OCI-LY1 (cell line): ENCODE results near the gene ZNF853.

Experiments
- H2AFZ ChIP-seq: fragments of 200-600 bp; sonication (generic), shearing (Covaris generic); 2 replicates; pipeline ENCODE4 v1.6.0; 2014; ENCODE audit warnings: antibody characterized with exemption, mild to moderate bottlenecking, low read length
- H3F3A ChIP-seq: fragments of 200-600 bp; sonication (generic), shearing (Covaris generic); 2 replicates; pipeline ENCODE4 v1.6.0; 2014; ENCODE audit warnings: mild to moderate bottlenecking, antibody characterized with exemption, low read length, moderate library complexity; ENCODE audit not compliant: insufficient read depth
- H3K27ac ChIP-seq: fragments of 200-600 bp; sonication (generic); 2 replicates; pipeline ENCODE4 v1.5.1; 2014; ENCODE audit warnings: low read length, mixed run types, mild to moderate bottlenecking, low read depth; ENCODE audit not compliant: poor library complexity, severe bottlenecking
- H3K27me3 ChIP-seq: fragments of 200-600 bp; sonication (generic); 2 replicates; pipeline ENCODE4 v1.6.0; 2014; ENCODE audit warnings: antibody characterized with exemption, mild to moderate bottlenecking, low read length, moderate library complexity; ENCODE audit not compliant: insufficient read depth
- H3K36me3 ChIP-seq: fragments of 200-600 bp; sonication (generic); 2 replicates; pipeline ENCODE4 v1.6.1; 2014; ENCODE audit warnings: mild to moderate bottlenecking, antibody characterized with exemption, low read length, moderate library complexity, mixed read lengths; ENCODE audit not compliant: insufficient read depth
- H3K4me1 ChIP-seq: fragments of 200-600 bp; sonication (generic); 2 replicates; pipeline ENCODE4 v1.5.1; 2014; ENCODE audit warnings: mild to moderate bottlenecking, low read length, moderate library complexity; ENCODE audit not compliant: insufficient read depth, severe bottlenecking
- H3K4me2 ChIP-seq: fragments of 200-600 bp; sonication (generic), shearing (Covaris generic); 2 replicates; pipeline ENCODE4 v1.6.1; 2014; ENCODE audit warnings: low read length
- H3K4me3 ChIP-seq: fragments of 200-600 bp; sonication (generic); 2 replicates; pipeline ENCODE4 v1.5.1; 2014; ENCODE audit warnings: low read length, low read depth, mild to moderate bottlenecking, mixed read lengths; ENCODE audit not compliant: poor library complexity, severe bottlenecking
- H3K79me2 ChIP-seq: fragments of 200-600 bp; shearing (Covaris generic); 2 replicates; pipeline ENCODE4 v1.6.1; 2016; ENCODE audit warnings: mixed run types, low read length, mixed read lengths; ENCODE audit not compliant: insufficient read depth
- H3K9ac ChIP-seq: fragments of 200-600 bp; sonication (generic), shearing (Covaris generic); 2 replicates; pipeline ENCODE4 v1.6.1; 2014; ENCODE audit warnings: mild to moderate bottlenecking, low read length, mixed read lengths
- H3K9me2 ChIP-seq: fragments of 200-600 bp; sonication (generic), shearing (Covaris generic); 2 replicates; pipeline ENCODE4 v1.6.1; 2014; ENCODE audit warnings: low read depth, mild to moderate bottlenecking, low read length, mixed read lengths
- H3K9me3 ChIP-seq: fragments of 200-600 bp; shearing (Covaris generic); 2 replicates; pipeline ENCODE4 v1.6.1; 2014; ENCODE audit warnings: low read length, mixed read lengths
- H4K20me1 ChIP-seq: fragments of 200-600 bp; sonication (generic), shearing (Covaris generic); 2 replicates; pipeline ENCODE4 v1.6.0; 2016; ENCODE audit warnings: mild to moderate bottlenecking, low read length; ENCODE audit not compliant: insufficient read depth
- CTCF ChIP-seq: fragments of 200-600 bp; sonication (generic), shearing (Covaris generic); IDR thresholded peaks from 2 replicates; pipeline ENCODE4 v1.5.1; 2017; ENCODE audit warnings: mild to moderate bottlenecking, antibody characterized with exemption, low read length, moderate library complexity, mixed read lengths
- EZH2 ChIP-seq: fragments of 200-600 bp; sonication (generic), shearing (Covaris generic); IDR thresholded peaks from 2 replicates; pipeline ENCODE4 v1.8.0; 2017; ENCODE audit warnings: borderline replicate concordance, mixed run types, mild to moderate bottlenecking, antibody characterized with exemption, low read length, moderate library complexity, mixed read lengths

The ZNF853 gene

GRCh38 chr7:6642239-6642839, 26.9 kb downstream of the ZNF853 start:
- no peaks in the 10 kb centered on the region for H3F3A ChIP-seq
- no peaks in the 10 kb centered on the region for H3K9me3 ChIP-seq
- no peaks in the 10 kb centered on the region for H3K9me2 ChIP-seq
- H2AFZ ChIP-seq: no peak overlapping the region
- TF ChIP-seq CTCF (no peak), EZH2 (no peak)
- H3K79me2 ChIP-seq: no peaks in the 10 kb centered on the region
- H3K4me3 ChIP-seq: no peak overlapping the region
- H3K36me3 ChIP-seq: peaks cover 78% of the 10 kb centered on the region
- H3K27me3 ChIP-seq: no peaks in the 10 kb centered on the region
- H3K27ac ChIP-seq: no peak overlapping the region
- H4K20me1 ChIP-seq: no peaks in the 10 kb centered on the region
- no peak overlapping the region for H3K4me2 ChIP-seq
- H3K4me1 ChIP-seq: peaks cover 10% of the 10 kb centered on the region
- no peak overlapping the region for H3K9ac ChIP-seq

- H3K4me1 ChIP-seq: peaks cover 8% of the 10 kb centered on the region
- no peaks in the 10 kb centered on the region for H4K20me1 ChIP-seq
- H2AFZ ChIP-seq: no peak overlapping the region
- no peaks in the 10 kb centered on the region for H3F3A ChIP-seq
- no peaks in the 10 kb centered on the region for H3K9me2 ChIP-seq
- TF ChIP-seq CTCF: no peak
- no peak for TF ChIP-seq EZH2
- peaks cover 85% of the 10 kb centered on the region for H3K36me3 ChIP-seq
- H3K27ac ChIP-seq: no peak overlapping the region
- no peak overlapping the region for H3K9ac ChIP-seq
- H3K27me3 ChIP-seq: no peaks in the 10 kb centered on the region
- no peaks in the 10 kb centered on the region for H3K79me2 ChIP-seq
- H3K4me2 ChIP-seq: no peak overlapping the region
- no peak overlapping the region for H3K4me3 ChIP-seq
- H3K9me3 ChIP-seq: no peaks in the 10 kb centered on the region
These were observed 27.6 kb downstream of the ZNF853 start for GRCh38 chr7:6642861-6643640.

- Histone ChIP-seq H2AFZ (no peak overlapping the region), H3K27me3 (no peaks in the 10 kb centered on the region), H4K20me1 (no peaks in the 10 kb centered on the region), H3K9me3 (no peaks in the 10 kb centered on the region), H3F3A (no peaks in the 10 kb centered on the region), H3K4me2 (no peak overlapping the region), H3K9ac (no peak overlapping the region), H3K27ac (no peak overlapping the region), H3K4me1 (no peaks in the 10 kb centered on the region), H3K4me3 (no peak overlapping the region), H3K36me3 (peaks cover 91% of the 10 kb centered on the region), H3K79me2 (no peaks in the 10 kb centered on the region), H3K9me2 (no peaks in the 10 kb centered on the region)
- TF ChIP-seq EZH2 (no peak), CTCF (no peak)
These were observed 28.7 kb downstream of the ZNF853 start for GRCh38 chr7:6643915-6644625.
